SW 1271 (cell line): ENCODE measurements around the gene LIMS2.

Experiments used
- DNase-seq, 2 experiments: peaks; one replicate each; lab custom pipeline; 2025; lab: John Stamatoyannopoulos, UW

LIMS2 gene

GRCh38 chr2:127675331-127676261, at the start of gene LIMS2:
TSS of gene LIMS2 (minus strand) at chr2:127675530. CDS start at chr2:127675024, 506 bp downstream.
- no peak for DNase-seq

GRCh38 chr2:127722807-127723206, 47.5 kb upstream of the LIMS2 start:
- no peak for DNase-seq

- DNase-seq, result no peak
These were observed 46.6 kb upstream of the LIMS2 start for GRCh38 chr2:127721978-127722355.

- DNase-seq, result no peak
These were observed 46.1 kb upstream of the LIMS2 start for GRCh38 chr2:127721311-127721977.

- no peak for DNase-seq
These were observed 44.2 kb upstream of the LIMS2 start for GRCh38 chr2:127719301-127720218.

GRCh38 chr2:127718271-127718670, 42.9 kb upstream of the LIMS2 start:
- no peak for DNase-seq

GRCh38 chr2:127715778-127716449, 40.6 kb upstream of the LIMS2 start:
- DNase-seq, result no peak

- DNase-seq, result no peak
These were observed 38.2 kb upstream of the LIMS2 start for GRCh38 chr2:127713562-127713961.

GRCh38 chr2:127712999-127713398, 37.7 kb upstream of the LIMS2 start:
- no peak for DNase-seq

GRCh38 chr2:127709336-127709735, 34.0 kb upstream of the LIMS2 start:
- no peak for DNase-seq

- no peak for DNase-seq
These were observed 32.7 kb upstream of the LIMS2 start for GRCh38 chr2:127707890-127708648.

- no peak for DNase-seq
These were observed 31.1 kb upstream of the LIMS2 start for GRCh38 chr2:127706215-127706990.

- DNase-seq, result no peak
These were observed 30.2 kb upstream of the LIMS2 start for GRCh38 chr2:127705391-127706065.

- DNase-seq, result no peak
These were observed 29.5 kb upstream of the LIMS2 start for GRCh38 chr2:127704641-127705390.

GRCh38 chr2:127703282-127703681, 28.0 kb upstream of the LIMS2 start:
- DNase-seq, result no peak

GRCh38 chr2:127702395-127703009, 27.2 kb upstream of the LIMS2 start:
- DNase-seq, result peak in 1 of 2 experiments; percentile 45

- peak; percentile 58 to 60 for DNase-seq
These were observed 26.5 kb upstream of the LIMS2 start for GRCh38 chr2:127701651-127702394.
